ENCODE data around the gene STARD9.

- no peak for TF ChIP-seq CTCF (IDR thresholded peaks at IDR 0.05)
- TF ChIP-seq POLR2A (IDR thresholded peaks at IDR 0.05), result no peak
Observed at GRCh38 chr15:42694398-42694797, 119.0 kb downstream of the STARD9 start.

All from uterus (tissue), 2 donors.